AG20443 (cell line): ENCODE measurements around the gene LZTR1.
A peak's percentile ranks its signal among the peaks of the same experiment; 100 is the strongest.
"Not testable (repeated sequence)": the region's sequence is repeated elsewhere in the genome, so short reads cannot be mapped to it uniquely, and the experiment has no call there.

Source experiments
- DNase-seq: peaks from one replicate; pipeline ENCODE4 v3.0.0; 2012; ENCODE audit warnings: low spot score, mixed read lengths

Gene LZTR1

DNA sequence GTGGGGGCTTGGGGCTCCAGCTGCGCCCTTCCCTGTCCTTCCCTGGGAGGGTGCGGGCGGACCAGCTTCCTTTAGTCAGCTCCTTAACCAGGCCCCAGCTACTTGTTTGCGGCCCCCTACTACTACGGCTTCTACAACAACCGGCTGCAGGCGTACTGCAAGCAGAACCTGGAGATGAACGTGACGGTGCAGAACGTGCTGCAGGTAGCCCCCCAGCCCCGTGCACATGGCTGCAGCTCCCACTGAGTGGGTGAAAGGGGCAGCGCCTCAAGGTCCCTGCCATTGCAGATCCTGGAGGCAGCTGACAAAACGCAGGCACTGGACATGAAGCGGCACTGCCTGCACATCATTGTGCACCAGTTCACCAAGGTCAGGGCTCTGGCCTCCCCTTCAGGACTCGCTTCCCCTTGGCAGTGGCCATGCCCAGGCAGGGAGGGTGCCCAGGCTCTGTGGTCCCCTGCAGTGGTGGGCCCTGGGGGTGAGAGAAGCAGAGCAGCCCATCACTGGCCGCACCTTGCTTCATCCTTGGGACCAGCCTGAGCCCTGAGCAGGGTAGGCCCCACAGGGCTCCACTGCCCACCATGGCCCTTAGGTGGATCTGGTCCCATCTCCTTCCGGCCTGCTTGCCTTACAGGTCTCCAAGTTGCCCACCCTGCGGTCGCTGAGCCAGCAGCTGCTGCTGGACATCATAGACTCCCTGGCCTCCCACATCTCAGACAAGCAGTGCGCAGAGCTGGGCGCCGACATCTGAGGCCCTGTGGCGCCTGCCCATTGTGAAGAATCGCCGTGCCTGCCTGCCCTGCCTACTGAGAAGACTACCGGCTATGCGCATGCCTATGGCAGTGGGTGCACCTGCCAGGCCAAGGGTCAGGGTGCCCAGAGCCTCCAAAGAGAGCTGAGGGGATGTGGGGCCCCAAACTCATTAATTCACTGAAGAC is 14.8 kb downstream of the LZTR1 start:
- DNase-seq: no peak

DNA sequence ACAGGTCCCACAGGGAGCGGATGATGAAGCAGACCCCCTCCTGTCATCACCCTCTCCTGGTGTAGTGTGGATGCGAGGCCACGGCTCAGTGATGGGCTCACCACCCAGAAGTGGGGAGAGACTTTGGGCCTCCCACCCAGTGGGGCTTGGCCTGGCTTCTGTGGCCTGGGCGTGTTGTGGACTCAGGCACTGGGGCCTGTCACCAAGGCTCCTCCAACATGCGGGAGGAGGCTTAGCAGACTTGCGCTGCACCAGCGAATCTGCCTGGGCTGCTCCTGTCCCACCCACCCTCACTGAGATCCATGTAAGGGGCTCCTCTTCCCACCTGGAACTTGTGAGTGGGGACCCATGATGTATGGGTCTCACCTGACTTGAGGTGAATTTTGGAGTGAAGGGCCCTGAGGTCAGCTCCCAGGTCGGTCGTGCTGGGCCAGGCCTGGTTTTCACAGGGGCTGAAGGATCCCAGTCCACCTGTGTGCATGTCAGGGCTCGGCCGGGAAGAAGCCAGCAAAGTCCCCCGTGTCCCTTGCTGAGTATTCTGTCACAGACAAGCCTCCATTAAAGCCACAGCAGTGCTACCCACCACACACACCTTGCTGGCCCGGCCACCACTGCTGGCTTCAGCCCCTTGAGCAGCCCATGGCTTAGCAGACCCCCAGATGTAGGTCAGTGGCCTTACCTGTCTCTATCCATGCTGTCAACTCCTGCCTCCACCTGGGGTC is 15.6 kb downstream of the LZTR1 start:
- no peak for DNase-seq

DNA sequence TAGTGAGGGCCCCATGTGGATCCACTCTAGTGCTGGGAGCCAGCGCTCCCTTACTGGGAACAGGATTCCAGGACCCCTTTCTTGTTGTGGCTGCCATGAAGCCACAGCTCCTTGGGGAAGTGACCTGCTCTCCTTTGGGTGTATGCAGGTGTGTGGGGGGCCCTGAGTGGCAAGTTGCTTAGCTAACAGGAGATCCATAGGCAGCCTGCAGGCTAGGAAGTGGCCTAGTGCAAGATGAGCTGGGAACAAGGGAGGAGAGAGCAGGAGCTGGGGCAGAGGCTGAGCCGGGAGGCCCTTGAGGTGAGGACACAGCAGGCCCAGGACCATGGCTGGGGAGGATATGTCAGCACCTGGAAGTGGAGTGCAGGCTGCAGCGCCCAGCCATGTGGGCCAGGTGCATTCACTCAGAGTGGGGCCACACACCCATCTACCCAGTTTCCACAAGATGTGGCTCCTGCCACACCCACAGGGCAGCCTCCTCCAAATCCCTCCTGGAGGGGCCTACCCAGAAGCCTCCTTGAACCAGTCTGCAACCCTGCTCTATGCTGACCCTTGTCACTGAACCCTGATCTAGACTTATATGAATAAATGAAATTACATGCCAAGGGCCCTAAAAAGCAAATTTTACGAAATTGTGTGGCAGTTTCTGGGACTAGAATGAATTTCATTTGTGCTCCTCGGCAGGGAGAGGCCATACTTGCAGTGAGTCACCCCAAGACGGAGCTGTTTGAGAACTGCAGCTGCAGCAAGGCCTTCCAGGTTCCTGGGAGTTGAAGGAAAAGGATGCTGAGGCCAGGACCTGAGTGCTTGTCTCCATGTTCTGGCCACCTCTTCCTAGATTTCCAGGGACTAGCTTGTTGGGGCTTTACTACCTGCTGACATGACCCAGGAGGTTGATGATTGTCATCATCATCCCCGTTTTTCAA is 16.6 kb downstream of the LZTR1 start:
- no peak for DNase-seq

DNA sequence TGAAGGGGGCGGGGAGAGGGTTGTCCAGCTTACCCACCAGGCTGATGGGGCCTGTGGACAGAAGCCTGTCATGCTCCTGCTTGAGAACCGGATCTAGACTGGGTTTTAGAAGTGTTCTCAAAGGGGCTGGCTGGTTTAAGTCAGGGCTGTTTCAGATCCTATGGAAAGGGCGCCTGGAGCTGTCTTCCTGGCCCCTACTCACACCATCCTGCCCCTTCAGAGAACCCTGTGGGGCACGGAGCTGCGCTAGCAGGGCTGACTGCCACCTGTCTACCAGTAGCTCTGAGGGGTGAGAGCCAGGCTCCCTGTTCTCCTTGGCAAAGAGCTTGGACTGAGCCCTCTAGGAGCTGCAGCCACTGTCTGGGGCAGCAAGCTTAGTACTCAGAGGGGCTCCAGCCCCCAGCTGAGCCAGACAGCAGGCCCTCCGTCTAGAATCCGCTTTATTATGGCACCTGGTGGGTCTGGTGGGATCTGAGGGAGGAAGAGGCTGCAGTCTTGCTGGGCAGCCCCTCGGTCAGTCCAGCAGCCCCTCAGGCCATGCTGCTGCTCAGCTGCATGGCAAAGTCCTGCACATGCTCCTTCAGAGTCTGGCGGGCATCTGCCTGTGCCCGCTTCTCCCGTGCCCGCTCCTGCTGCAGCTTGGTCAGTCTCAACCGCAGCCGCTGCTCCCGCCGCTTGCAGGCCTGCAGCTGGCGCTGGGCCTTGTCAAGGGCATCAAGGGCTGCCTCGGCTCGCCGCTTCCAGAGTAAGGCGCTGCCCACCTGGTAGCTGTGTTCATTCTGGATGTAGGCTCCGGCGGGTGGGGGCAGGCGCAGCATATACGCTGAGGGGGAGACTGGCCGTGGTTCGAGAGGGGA is 17.5 kb downstream of the LZTR1 start:
- no peak for DNase-seq

DNA sequence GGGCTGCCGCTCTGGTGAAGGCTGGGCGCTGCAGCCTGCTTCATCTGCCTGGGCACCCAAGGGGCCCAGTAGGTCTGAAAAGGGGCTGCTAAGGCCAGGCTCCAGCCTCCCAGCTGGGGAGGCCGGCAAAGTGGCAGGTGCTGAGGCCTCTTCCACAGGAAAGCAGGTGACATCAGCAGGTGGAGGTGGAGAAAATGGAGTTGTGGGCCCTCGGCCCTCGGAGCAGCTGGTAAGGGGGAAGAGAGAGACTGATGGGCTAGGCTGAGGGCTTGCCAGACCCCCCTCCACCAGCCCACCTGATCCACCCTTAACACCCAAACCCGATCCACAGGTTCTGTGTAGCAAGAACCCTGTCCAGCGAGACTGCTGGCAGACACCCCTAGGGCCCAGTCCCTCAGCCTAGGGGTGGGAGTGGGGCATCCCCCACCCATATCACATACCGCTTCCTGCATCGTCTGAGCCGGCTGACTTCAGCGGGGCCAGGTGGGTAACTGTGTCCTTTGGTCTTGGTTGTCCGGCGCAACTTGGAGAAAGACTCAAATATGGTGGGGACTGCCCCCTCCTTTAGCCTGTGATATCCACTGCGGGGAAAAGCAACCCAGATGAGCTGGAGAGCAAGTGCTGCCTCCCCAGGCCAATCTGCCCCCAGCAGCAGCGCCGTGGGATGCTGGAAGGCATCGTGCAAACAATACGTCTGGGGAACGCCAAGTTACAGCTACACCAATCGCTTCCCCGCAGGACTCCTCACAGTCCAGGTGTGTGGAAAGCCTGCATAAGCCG is 18.3 kb downstream of the LZTR1 start:
- no peak for DNase-seq

DNA sequence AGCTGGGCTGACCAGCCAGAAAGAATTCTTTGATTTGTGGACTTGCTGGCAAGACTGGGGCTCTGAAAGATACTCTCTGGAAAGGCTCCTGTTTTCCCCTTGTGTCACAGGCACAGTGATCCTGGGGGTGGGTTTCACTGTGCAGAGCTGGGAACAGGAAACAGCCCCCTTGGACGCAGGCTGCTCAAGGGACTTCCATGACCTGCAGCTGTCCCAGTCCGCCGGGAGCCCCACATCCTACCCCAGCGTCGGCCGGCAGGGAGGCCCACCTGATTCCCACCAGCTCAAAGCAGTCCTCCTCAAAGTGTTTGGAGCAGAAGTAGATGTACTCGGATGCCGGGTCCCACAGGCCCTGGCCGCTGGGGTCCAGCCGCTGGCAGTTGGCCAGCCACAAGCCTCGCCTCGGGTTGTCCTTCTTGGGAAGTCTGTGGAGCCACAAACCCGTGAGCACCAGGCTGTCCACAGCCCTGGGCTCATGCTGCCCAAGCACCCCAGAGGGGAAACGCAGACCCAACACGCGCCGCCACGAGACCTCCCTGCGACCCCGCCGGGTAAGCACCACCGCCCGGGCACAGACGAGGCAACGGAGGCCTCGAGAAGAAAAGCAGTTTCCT is 19.0 kb downstream of the LZTR1 start:
- no peak for DNase-seq

DNA sequence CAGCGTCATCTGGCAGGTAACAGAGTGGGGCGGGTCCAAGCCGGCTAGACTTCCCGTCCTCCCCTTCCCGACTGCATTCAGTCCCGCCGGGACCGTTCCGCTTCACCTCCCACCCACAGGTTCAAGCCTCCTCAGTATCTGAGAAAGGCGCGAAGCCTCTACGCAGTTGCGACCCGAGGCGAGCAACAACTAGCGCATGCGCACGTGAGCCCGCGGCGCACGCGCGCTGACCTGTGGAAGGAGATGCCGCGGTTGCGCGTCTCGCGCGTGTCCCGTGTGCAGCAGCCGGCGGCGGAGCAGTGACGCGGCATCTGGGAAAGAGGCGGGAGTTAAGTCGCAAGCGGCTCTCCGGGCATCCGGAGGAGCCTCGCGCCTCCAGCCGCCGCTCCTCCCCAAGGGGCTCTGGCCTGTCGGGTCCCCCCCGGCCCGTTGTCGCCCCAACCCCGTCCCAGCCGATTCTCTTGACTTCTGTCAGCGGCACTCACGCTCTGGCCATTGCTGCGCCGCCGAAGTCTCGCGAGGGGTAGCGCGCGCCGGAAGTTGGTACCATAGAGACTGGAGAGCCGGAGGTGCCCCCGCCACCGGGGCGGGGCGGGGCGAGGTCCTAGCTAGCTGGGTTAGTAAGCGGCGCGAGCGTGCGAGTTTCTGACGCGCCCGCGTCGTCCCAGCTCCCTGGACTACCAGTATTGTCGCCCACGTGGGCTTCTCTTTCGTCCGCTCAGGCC is 19.7 kb downstream of the LZTR1 start, which contains the start of gene THAP7:
THAP7 (minus strand) TSS at position 518 of the 725 bp plus-strand sequence; CDS start at position 311, 207 bp downstream.
- DNase-seq: peak; percentile 97

DNA sequence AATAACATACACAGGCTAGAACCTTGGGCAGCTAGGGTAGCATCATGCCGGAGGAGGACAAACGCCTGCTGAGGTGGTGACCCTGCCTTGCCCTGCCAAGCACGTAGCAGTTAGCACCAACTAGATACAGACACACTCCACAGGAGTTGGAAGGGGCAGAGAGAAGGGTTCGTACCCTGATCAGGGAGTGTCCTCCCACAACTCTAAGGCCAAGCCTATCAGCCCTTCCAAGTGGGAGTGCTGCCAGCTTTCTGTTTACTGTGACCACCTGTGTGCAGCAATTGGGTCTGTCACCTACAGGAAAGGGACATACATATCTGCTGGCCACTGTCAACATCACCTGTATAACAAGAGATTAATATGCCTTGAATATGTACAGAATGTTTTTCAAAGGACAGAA is 21.7 kb downstream of the LZTR1 start:
- no peak for DNase-seq

DNA sequence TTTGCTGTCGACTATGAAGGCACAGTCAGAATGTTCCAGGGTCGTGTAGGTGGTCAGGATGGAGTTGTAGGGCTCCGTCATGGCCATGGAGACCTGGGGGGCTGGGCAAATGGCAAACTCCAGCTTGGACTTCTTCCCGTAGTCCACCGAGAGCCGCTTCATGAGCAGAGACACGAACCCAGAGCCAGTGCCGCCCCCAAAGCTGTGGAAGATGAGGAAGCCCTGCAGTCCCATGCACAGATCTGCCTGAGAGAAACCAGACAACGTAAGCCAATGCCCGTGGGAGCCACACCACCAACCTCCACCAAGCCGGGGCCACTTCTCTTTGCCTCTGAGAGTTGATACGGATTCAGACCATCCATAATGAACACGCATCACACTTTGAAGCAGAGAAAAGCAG is 27.1 kb downstream of the LZTR1 start:
- not testable (repeated sequence) for DNase-seq

DNA sequence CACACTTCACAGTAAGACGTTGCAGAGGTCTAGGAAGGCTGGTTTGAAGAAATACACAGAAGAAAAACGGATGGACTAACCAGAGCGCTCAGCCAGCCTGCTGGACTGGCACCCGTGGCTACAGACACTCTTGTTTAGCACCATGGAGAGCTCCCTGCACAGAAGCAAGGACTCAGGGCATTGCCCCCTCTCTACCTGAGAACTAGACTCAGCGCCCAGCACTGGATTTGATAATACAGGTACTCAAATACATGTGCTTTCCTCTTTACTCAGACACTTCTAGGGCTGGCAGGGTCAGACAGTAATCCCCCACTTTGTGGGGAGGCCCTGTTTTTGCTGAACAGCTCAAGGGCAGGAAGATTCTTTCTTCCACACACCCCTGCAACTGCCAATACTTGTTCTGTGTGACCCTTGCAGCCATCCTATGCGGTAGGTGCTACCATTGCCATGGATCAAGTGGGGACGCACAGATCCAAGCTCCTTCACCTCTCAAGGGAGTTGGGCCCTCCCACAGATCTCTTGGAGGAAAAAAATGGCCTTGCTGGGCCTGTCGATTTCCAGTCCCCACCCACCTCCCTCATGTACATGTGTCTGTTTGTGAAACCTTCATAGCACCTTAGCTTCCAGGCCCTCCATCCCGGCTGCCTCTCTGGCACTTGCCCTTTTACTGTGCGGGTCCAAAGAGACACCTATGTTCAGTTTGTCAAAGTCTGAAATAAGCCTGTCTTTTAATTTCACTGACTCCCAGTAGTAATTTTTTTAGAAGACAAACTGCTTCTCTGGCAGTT is 27.7 kb downstream of the LZTR1 start:
- DNase-seq: peak; percentile 58

DNA sequence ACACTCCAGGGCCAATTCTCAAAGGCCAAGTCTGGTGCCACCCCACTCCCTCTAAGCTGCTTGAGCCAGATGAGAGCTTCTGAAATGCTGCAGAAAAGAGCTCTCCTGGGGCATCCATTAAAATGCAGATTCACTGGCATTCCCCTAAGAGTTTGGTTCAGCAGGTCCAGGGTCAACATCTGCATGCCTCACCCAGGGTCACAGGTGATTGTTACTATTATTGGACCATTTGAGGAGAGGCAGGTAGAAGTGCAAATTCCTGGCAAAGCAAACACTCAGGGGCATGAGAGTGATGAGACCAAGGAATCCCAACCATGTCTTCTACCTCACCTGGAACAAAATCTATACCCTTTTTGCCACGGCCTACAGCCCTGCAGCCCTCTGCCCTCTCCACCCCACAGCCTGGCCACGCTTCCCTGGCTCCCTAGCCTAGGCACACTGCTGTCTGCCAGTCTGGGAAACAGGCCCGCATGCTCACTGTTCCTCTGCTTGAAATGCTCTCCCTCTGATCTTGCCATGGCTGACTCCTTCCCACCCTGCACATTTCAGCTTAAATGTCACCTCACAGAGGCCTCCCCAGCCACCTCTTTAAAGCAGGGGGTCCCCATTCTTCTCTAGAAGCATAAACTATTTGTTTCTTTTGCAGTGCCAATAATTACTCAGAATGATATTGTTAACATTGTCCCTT is 28.5 kb downstream of the LZTR1 start:
- DNase-seq: no peak

DNA sequence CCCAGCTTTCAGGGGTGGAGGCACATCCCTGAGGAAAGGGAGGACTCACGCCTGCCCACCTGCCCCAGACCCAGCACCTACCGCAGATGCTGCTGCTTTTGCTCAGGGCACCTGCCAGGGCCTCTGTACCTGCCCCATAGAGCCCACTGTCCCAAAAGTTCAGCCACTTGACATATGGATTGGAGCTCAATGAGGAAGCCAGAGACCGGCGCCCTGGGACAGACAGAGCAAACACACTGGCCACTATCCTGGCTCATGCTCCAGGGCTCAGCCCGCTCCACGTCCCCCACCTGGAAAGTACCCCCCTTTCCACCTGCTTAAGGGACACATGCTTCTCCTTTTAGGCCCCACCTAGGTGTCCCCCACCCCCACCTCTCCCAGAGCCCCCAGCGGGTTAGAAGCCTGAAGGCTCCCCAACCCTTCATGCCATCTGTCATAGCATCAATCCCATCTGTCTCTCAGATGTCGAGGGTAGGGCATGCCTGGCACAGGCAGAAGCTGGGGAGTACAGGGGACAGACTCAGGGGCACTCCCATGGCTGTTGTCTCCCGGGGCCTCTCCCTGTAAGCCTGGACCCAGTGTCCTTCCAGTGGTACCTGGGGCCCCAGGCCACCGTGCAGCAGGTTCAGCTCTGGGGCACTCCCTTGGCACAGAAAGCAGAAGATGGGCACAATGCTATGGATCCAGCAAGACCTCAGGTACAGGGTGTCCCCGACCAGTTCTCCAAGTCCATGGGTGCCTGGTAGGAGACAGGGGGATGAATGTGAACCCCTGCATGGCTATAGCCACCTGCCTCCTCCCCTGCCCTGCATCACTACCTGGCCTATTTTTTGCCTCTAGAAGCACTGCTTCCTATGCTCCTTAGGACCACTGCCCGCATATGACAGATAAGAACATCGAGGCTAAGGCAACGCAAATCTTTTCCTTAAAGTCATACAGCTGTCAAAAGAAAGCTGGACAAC is 30.6 kb downstream of the LZTR1 start:
- no peak for DNase-seq

DNA sequence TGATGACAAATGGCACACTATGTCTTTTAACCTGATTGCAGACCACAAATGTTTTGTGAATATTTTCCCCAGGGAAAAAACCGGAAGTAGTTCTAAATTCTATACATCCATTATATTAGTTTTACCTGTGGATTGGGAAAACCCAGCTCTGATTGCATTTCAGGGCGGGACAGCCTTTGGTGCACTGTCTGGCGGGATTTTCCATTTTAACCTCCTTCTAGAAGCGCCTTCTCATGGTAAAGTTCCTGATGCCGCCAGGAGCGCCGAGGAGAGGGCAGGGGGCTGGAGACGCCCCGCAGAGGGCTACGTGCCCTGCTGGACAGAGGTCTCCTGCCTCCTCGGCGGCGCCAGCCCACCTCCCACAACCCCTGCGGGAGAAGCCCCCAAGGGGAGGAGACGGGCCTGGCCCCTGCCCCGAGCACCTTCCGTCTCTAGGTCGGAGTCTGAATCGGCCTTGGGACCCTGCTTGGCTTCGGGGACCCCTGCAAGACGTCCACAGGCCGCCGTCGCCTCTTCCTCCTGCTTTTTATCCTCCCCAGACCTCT is 31.6 kb downstream of the LZTR1 start:
- DNase-seq: no peak

DNA sequence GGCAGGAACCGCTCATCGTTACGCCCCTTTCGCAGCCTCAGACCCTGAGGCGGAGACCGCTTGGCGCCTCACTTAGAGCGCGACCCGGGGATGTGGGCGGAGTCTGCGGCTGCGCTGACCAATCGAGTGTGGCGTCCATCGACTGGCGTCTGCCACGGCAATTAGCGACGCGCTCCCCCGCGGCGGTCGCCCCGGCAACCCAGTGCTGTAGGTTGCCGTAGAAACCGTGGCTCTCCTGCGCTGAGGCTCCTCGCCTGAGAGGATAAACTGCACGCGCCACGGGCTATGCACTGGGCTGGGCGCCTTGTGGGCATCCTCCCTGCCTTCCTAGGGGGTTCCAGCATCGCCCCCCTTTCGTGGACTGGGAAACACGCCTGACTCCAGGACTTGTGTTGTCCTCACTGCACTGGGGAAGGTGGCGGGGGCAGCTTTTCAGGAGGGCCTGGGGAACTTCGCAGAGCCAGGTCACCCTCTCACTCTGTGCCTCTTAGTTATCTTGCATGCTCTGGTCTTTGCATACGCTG is 32.2 kb downstream of the LZTR1 start:
- DNase-seq: peak; percentile 97

DNA sequence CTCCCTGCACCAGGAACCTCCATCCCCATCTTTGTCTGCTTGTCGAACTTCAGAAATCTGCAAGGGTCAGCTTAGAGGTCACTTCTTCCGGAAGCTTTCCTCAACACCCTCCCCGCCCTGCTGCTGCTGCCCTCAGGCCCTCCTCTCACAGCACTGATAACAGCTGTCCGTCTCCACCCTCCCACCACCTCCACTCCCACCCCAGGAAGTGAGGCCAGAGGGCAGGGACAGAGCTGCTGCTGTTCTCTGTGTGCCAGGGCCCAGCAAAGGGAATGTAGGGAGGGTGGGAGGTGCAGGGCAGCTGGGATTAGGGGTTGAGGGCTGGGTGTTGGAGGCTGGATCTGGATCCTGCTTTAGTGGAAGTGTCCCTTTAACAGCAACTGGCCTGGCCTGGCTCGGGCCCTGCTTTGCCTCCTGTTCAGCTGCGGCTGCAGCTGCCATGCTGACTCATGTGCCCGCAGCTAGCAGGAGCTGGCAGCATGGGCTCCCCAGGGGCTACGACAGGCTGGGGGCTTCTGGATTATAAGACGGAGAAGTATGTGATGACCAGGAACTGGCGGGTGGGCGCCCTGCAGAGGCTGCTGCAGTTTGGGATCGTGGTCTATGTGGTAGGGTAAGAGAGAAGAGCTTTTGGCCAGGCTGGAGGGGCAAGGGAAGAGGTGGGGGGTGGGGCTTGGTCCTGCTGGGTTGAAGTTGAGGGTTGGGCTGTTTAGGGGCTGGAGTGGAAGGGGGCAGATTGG is 32.8 kb downstream of the LZTR1 start, which contains the start of gene P2RX6:
P2RX6 (plus strand) TSS at position 440 of the 740 bp plus-strand sequence; CDS start at position 450, 10 bp downstream.
- DNase-seq: peak; percentile 44
